ENCODE data around the gene EML4.

GRCh38 chr2:42124011-42124785 lies 45.0 kb upstream of the EML4 start:
- TF ChIP-seq CTCF (IDR thresholded peaks at IDR 0.05) (no peak), EZH2phosphoT487 (IDR thresholded peaks at IDR 0.05) (no peak), EZH2 (IDR thresholded peaks at IDR 0.05) (no peak)

Measured in neural progenitor cell (in vitro differentiated cells).